Measurements from ENCODE around the gene UBR2. TPM values are rescaled to one million over a fixed set of nuclear protein-coding genes. Genes with fewer than 3 reads are reported as not detected.

UBR2 gene
- total and polyA plus RNA-seq, 2 donors (not counting 1 experiment from before 2014, with no cell fraction given) = 17.9 to 34.7 TPM

GRCh38 chr6:42628604-42629003 is 64.8 kb downstream of the UBR2 start:
- DNase-seq (ENCODE audit: low read depth in 2 of 2) = no peak
- no peak overlapping the region for H3K27ac ChIP-seq (ENCODE audit: insufficient read depth, low read length)
- H3K4me1 ChIP-seq (ENCODE audit: control insufficient read depth, extremely low read depth, insufficient read depth, low read length) = no peaks in the 10 kb centered on the region
- no peak overlapping the region for H3K4me3 ChIP-seq (replicated peaks in 1 of 4; ENCODE audit: control extremely low read depth in 1 of 4, insufficient read depth in 1 of 4, low read depth in 3 of 4, low read length in 4 of 4)
- H4K20me1 ChIP-seq (ENCODE audit: control insufficient read depth, extremely low read depth, insufficient read depth, low read length) = no peaks in the 10 kb centered on the region
- no peak for TF ChIP-seq CTCF (conservative IDR thresholded peaks at IDR 0.05 in 1 of 2, IDR thresholded peaks at IDR 0.05 in 1 of 2; ENCODE audit: low read depth in 1 of 2, low read length in 2 of 2)
- no peak for TF ChIP-seq EZH2 (IDR thresholded peaks at IDR 0.05; ENCODE audit: low read length, missing control alignments)
- H3K9ac ChIP-seq (ENCODE audit: insufficient read depth, low read length) = no peak overlapping the region
- no peak overlapping the region for H2AFZ ChIP-seq (ENCODE audit: low read length)
- no peaks in the 10 kb centered on the region for H3K9me3 ChIP-seq (ENCODE audit: control insufficient read depth, insufficient read depth, low read depth, low read length)
- no peaks in the 10 kb centered on the region for H3K27me3 ChIP-seq (ENCODE audit: control insufficient read depth, insufficient read depth, low read length)
- no peaks in the 10 kb centered on the region for H3K79me2 ChIP-seq (ENCODE audit: control insufficient read depth, insufficient read depth, low read length)
- H3K36me3 ChIP-seq (ENCODE audit: control insufficient read depth, insufficient read depth, low read length) = peaks cover 4% of the 10 kb centered on the region
- no peak overlapping the region for H3K4me2 ChIP-seq (ENCODE audit: extremely low read depth, insufficient read depth, low read length)

- Histone ChIP-seq H3K79me2 (ENCODE audit: control insufficient read depth, insufficient read depth, low read length) (no peaks in the 10 kb centered on the region), H4K20me1 (ENCODE audit: control insufficient read depth, extremely low read depth, insufficient read depth, low read length) (no peaks in the 10 kb centered on the region), H3K36me3 (ENCODE audit: control insufficient read depth, insufficient read depth, low read length) (peaks cover 4% of the 10 kb centered on the region), H3K4me1 (ENCODE audit: control insufficient read depth, extremely low read depth, insufficient read depth, low read length) (no peaks in the 10 kb centered on the region), H3K9me3 (ENCODE audit: control insufficient read depth, insufficient read depth, low read depth, low read length) (no peaks in the 10 kb centered on the region), H3K4me3 (replicated peaks in 1 of 4; ENCODE audit: control extremely low read depth in 1 of 4, insufficient read depth in 1 of 4, low read depth in 3 of 4, low read length in 4 of 4) (no peak overlapping the region), H2AFZ (ENCODE audit: low read length) (no peak overlapping the region), H3K9ac (ENCODE audit: insufficient read depth, low read length) (no peak overlapping the region), H3K27ac (ENCODE audit: insufficient read depth, low read length) (no peak overlapping the region), H3K4me2 (ENCODE audit: extremely low read depth, insufficient read depth, low read length) (no peak overlapping the region), H3K27me3 (ENCODE audit: control insufficient read depth, insufficient read depth, low read length) (no peaks in the 10 kb centered on the region)
- TF ChIP-seq CTCF (conservative IDR thresholded peaks at IDR 0.05 in 1 of 2, IDR thresholded peaks at IDR 0.05 in 1 of 2; ENCODE audit: low read depth in 1 of 2, low read length in 2 of 2) (no peak), EZH2 (IDR thresholded peaks at IDR 0.05; ENCODE audit: low read length, missing control alignments) (no peak)
- no peak for DNase-seq (ENCODE audit: low read depth in 2 of 2)
These were observed 66.0 kb downstream of the UBR2 start for GRCh38 chr6:42629845-42630244.

- H3K4me3 ChIP-seq (replicated peaks in 1 of 4; ENCODE audit: control extremely low read depth in 1 of 4, insufficient read depth in 1 of 4, low read depth in 3 of 4, low read length in 4 of 4) = no peak overlapping the region
- H3K9ac ChIP-seq (ENCODE audit: insufficient read depth, low read length) = no peak overlapping the region
- no peak for TF ChIP-seq CTCF (conservative IDR thresholded peaks at IDR 0.05 in 1 of 2, IDR thresholded peaks at IDR 0.05 in 1 of 2; ENCODE audit: low read depth in 1 of 2, low read length in 2 of 2)
- no peak for TF ChIP-seq EZH2 (IDR thresholded peaks at IDR 0.05; ENCODE audit: low read length, missing control alignments)
- H3K36me3 ChIP-seq (ENCODE audit: control insufficient read depth, insufficient read depth, low read length) = peaks cover 4% of the 10 kb centered on the region
- H4K20me1 ChIP-seq (ENCODE audit: control insufficient read depth, extremely low read depth, insufficient read depth, low read length) = no peaks in the 10 kb centered on the region
- no peaks in the 10 kb centered on the region for H3K4me1 ChIP-seq (ENCODE audit: control insufficient read depth, extremely low read depth, insufficient read depth, low read length)
- no peak for DNase-seq (ENCODE audit: low read depth in 2 of 2)
- H3K27me3 ChIP-seq (ENCODE audit: control insufficient read depth, insufficient read depth, low read length) = no peaks in the 10 kb centered on the region
- H3K27ac ChIP-seq (ENCODE audit: insufficient read depth, low read length) = no peak overlapping the region
- no peaks in the 10 kb centered on the region for H3K9me3 ChIP-seq (ENCODE audit: control insufficient read depth, insufficient read depth, low read depth, low read length)
- no peak overlapping the region for H3K4me2 ChIP-seq (ENCODE audit: extremely low read depth, insufficient read depth, low read length)
- no peak overlapping the region for H2AFZ ChIP-seq (ENCODE audit: low read length)
- H3K79me2 ChIP-seq (ENCODE audit: control insufficient read depth, insufficient read depth, low read length) = no peaks in the 10 kb centered on the region
These were observed 73.9 kb downstream of the UBR2 start for GRCh38 chr6:42637681-42638080.

Measured in fibroblast of lung (primary cell).